GM12873 (cell line): ENCODE data around the gene FGD3.

Experiments used
- CTCF ChIP-seq: IDR thresholded peaks from 2 replicates; pipeline ENCODE4 v1.5.1; 2012; ENCODE audit warnings: low read depth, mild to moderate bottlenecking, moderate library complexity, low read length, control low read depth; ENCODE audit not compliant: insufficient read depth; ENCODE audit errors: missing control alignments

The FGD3 gene

GRCh38 chr9:92965759-92966517 is 18.6 kb downstream of the FGD3 start:
- no peak for TF ChIP-seq CTCF

GRCh38 chr9:92966518-92966800 is 19.1 kb downstream of the FGD3 start:
- no peak for TF ChIP-seq CTCF

DNA sequence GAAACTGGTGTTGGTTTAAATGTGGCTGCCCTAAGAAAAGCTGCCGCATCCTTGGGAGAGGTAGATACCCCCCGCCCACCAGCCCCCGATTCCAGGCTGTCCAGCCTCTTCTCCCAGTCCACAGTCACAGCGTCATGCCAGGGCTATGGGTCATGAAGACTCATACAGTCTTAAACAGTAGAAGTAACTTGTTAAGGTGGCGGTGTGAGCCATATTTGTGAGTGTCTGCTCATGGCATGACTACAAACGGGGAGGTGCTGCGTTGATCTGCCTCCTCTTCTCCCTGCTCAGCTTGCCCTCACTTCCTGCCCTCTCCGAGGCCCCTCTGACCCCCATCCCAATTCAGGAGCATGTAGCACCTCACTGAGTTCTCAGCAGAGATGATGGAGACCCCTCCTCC is 20.8 kb downstream of the FGD3 start:
- TF ChIP-seq CTCF: no peak

GRCh38 chr9:92969516-92970466 is 22.5 kb downstream of the FGD3 start:
- no peak for TF ChIP-seq CTCF

- no peak for TF ChIP-seq CTCF
Measured at GRCh38 chr9:92970467-92970923, 23.2 kb downstream of the FGD3 start.

- TF ChIP-seq CTCF: no peak
Measured at GRCh38 chr9:92971121-92971520, 23.8 kb downstream of the FGD3 start.

DNA sequence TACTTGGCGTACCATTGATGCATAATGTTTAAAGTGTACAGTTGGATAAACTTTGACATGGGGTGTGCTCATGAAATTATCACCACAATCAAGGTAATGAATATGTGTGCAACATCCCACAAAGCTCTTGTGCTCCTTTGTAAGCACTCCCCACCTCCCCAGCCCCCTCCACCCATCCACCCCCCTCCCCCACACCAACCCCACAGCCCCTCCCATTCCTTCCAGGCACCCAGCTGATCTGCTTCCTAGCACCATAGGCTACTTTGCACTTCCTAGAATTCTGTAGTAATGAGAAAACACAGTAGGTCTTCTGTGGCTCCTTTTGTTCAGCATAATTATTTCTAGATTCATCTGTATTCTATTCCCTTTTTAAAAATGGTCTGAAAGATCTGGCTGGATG is 24.5 kb downstream of the FGD3 start:
- no peak for TF ChIP-seq CTCF
